Liver (tissue), 9 donors: ENCODE measurements around the gene MACROD1. TPM values are rescaled to one million over a fixed set of nuclear protein-coding genes. Genes with fewer than 3 reads are reported as not detected.

Experiments
- DNase-seq: peaks from one replicate; pipeline ENCODE4 v3.0.0-alpha.2; 2017; ENCODE audit warnings: low spot score
- H3K27ac ChIP-seq, 2 donors: one replicate each; pipeline ENCODE4 v1.7.0; 2013; ENCODE audit warnings: inconsistent platforms in 2 of 2, low read length in 2 of 2, control low read depth in 1 of 2, low read depth in 1 of 2, mild to moderate bottlenecking in 1 of 2
- H3K27me3 ChIP-seq, 4 donors: one replicate each; pipeline versions ENCODE4 v1.6.1 to v1.7.0; 2013; ENCODE audit warnings: low read length in 3 of 4, inconsistent platforms in 1 of 4, mild to moderate bottlenecking in 1 of 4, moderate library complexity in 1 of 4; ENCODE audit not compliant: control insufficient read depth in 4 of 4, insufficient read depth in 4 of 4
- H3K36me3 ChIP-seq, 4 donors: one replicate each; pipeline versions ENCODE4 v1.6.1 to v1.7.0; 2013; ENCODE audit warnings: low read length in 3 of 4, mild to moderate bottlenecking in 3 of 4, low read depth in 1 of 4, moderate library complexity in 1 of 4; ENCODE audit not compliant: control insufficient read depth in 4 of 4, insufficient read depth in 3 of 4
- H3K4me1 ChIP-seq, 4 donors: one replicate each; pipeline versions ENCODE4 v1.6.1 to v1.7.0; 2013; ENCODE audit warnings: low read length in 3 of 4, mild to moderate bottlenecking in 3 of 4, moderate library complexity in 1 of 4; ENCODE audit not compliant: control insufficient read depth in 4 of 4, insufficient read depth in 4 of 4
- H3K4me3 ChIP-seq, 3 donors: one replicate each; pipeline versions ENCODE4 v1.6.1 to v1.7.0; 2013; ENCODE audit warnings: low read length in 3 of 3, control low read depth in 1 of 3, low read depth in 1 of 3, mild to moderate bottlenecking in 1 of 3
- H3K9ac ChIP-seq, 2 donors: one replicate each; pipeline ENCODE4 v1.7.0; 2013; ENCODE audit warnings: low read length in 2 of 2, mild to moderate bottlenecking in 2 of 2, moderate library complexity in 2 of 2, control low read depth in 1 of 2, low read depth in 1 of 2
- H3K9me3 ChIP-seq, 4 donors: one replicate each; pipeline versions ENCODE4 v1.6.1 to v1.7.0; 2013; ENCODE audit warnings: low read length in 3 of 4; ENCODE audit not compliant: control insufficient read depth in 4 of 4
- EGR1 ChIP-seq, 2 donors: IDR thresholded peaks; 2 replicates each; pipeline ENCODE4 v1.6.1; 2016 to 2018; ENCODE audit warnings: antibody characterized with exemption in 2 of 2, low read depth in 2 of 2
- FOXA1 ChIP-seq: IDR thresholded peaks from 2 replicates; pipeline ENCODE4 v1.6.1; 2016; ENCODE audit warnings: antibody characterized with exemption
- HNF4G ChIP-seq: IDR thresholded peaks from 2 replicates; pipeline ENCODE4 v1.6.1; 2016; ENCODE audit warnings: antibody characterized with exemption
- JUND ChIP-seq, 2 donors: IDR thresholded peaks; 2 replicates each; pipeline ENCODE4 v1.6.1; 2016; ENCODE audit warnings: antibody characterized with exemption in 2 of 2
- RAD21 ChIP-seq, 2 donors: IDR thresholded peaks; 2 replicates each; pipeline ENCODE4 v1.6.1; 2016; ENCODE audit warnings: antibody characterized with exemption in 2 of 2, mild to moderate bottlenecking in 2 of 2
- REST ChIP-seq: IDR thresholded peaks from 2 replicates; pipeline ENCODE4 v1.6.1; 2016; ENCODE audit warnings: antibody characterized with exemption, mild to moderate bottlenecking
- RXRA ChIP-seq, 2 donors: IDR thresholded peaks; 2 replicates each; pipeline ENCODE4 v1.6.1; 2017 to 2018; ENCODE audit warnings: antibody characterized with exemption in 2 of 2, mild to moderate bottlenecking in 1 of 2
- SP1 ChIP-seq: IDR thresholded peaks from 2 replicates; pipeline ENCODE4 v1.6.1; 2018; ENCODE audit warnings: antibody characterized with exemption, mild to moderate bottlenecking
- TAF1 ChIP-seq: conservative IDR thresholded peaks from 2 replicates; pipeline ENCODE4 v1.6.1; 2016; ENCODE audit warnings: antibody characterized with exemption, mild to moderate bottlenecking
- WGBS: extraction: QIAGEN DNeasy Blood & Tissue Kit; methylation state at CpG from one replicate; pipeline ENCODE4 v1.1.7; 2013; 5-methylcytosine and 5-hydroxymethylcytosine counted together
- polyA plus RNA-seq, 2 donors: library from polyadenylated mRNA; stranded (reverse) in 1 of 2; unstranded in 1 of 2; fragments of 200-250 nt in 1 of 2; fragments of >200 nt in 1 of 2; fragmentation: Nextera tagmentation in 1 of 2; extraction: Ambion mirVana in 1 of 2; gene quantifications; one replicate each; pipeline versions ENCODE4 v1.2.1 to v1.2.3, GENCODE V29; 2013 to 2015
- total RNA-seq, 2 donors: library from RNA; depleted of rRNA; stranded (reverse); fragments of >200 nt; gene quantifications; one replicate each; pipeline ENCODE4 v1.2.3, GENCODE V29; 2014
- TF ChIP-seq, protein P1 (sequence below): IDR thresholded peaks from 2 replicates; pipeline ENCODE4 v1.6.1; 2016; ENCODE audit warnings: antibody characterized with exemption
- TF ChIP-seq, protein P2 (sequence below): fragments of 150-350 bp; IDR thresholded peaks from 2 replicates; pipeline ENCODE4 v1.5.1; 2017; ENCODE audit warnings: improper control_type of control experiment, low read depth, low read length; ENCODE audit not compliant: missing input control
- donor health status: healthy.
- donor health status: healthy.
- donor health status: healthy.
- donor health status: healthy.
- donor health status: healthy.

Gene MACROD1
- total and polyA plus RNA-seq, 4 donors = 8.9 to 25.9 (median 13.1) TPM

- H3K27ac ChIP-seq = no peak overlapping the region
- WGBS = 88% methylated on average over 21 of the region's 21 CpGs
- peaks cover 0 to 7% (median 0%) of the 10 kb centered on the region in 4 donors for H3K4me1 ChIP-seq
- TF ChIP-seq, protein P1, sequence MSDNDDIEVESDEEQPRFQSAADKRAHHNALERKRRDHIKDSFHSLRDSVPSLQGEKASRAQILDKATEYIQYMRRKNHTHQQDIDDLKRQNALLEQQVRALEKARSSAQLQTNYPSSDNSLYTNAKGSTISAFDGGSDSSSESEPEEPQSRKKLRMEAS = no peak
- TF ChIP-seq TAF1 (no peak), REST (no peak)
- TF ChIP-seq, protein P2, sequence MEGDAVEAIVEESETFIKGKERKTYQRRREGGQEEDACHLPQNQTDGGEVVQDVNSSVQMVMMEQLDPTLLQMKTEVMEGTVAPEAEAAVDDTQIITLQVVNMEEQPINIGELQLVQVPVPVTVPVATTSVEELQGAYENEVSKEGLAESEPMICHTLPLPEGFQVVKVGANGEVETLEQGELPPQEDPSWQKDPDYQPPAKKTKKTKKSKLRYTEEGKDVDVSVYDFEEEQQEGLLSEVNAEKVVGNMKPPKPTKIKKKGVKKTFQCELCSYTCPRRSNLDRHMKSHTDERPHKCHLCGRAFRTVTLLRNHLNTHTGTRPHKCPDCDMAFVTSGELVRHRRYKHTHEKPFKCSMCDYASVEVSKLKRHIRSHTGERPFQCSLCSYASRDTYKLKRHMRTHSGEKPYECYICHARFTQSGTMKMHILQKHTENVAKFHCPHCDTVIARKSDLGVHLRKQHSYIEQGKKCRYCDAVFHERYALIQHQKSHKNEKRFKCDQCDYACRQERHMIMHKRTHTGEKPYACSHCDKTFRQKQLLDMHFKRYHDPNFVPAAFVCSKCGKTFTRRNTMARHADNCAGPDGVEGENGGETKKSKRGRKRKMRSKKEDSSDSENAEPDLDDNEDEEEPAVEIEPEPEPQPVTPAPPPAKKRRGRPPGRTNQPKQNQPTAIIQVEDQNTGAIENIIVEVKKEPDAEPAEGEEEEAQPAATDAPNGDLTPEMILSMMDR = no peak
- no peaks in the 10 kb centered on the region for H3K27me3 ChIP-seq
- H3K36me3 ChIP-seq = no peaks in the 10 kb centered on the region
- no peak overlapping the region for H3K9ac ChIP-seq
- H3K9me3 ChIP-seq = no peaks in the 10 kb centered on the region
- DNase-seq = no peak
- H3K4me3 ChIP-seq = no peak overlapping the region
Measured at GRCh38 chr11:64141081-64141783, 24.7 kb downstream of the MACROD1 start.

DNA sequence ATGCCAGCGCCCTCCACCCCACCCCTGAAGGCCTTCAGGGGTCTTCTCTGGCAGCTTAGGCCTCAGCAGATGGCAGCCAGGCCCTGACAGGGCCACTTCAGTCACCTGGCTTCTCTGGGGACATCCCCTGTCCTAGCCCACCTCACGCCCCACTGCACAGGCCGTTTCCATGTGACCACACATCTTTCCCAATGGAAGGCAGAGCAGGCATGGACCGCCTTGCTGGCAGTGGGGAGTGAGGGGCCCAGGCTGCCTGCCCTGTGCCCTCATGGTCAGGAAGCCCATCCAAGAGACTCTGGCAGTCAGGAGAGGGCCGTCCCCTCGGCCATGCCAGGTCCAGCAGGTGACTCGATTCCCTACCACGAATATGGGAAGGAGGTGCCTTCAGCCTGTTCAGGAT lies 25.8 kb downstream of the MACROD1 start:
- Histone ChIP-seq H3K9ac (no peak overlapping the region), H3K27ac (no peak overlapping the region), H3K4me3 (no peak overlapping the region), H3K36me3 (no peaks in the 10 kb centered on the region), H3K9me3 (no peaks in the 10 kb centered on the region), H3K27me3 (no peaks in the 10 kb centered on the region), H3K4me1 (peaks cover 0 to 4% (median 0%) of the 10 kb centered on the region in 4 donors)
- DNase-seq = no peak
- WGBS = 92% methylated on average over 8 of the region's 8 CpGs
- TF ChIP-seq RAD21 (IDR thresholded peaks at IDR 0.05) (no peak), EGR1 (IDR thresholded peaks at IDR 0.05; ENCODE audit: low read depth in 2 of 2) (no peak), FOXA1 (no peak), JUND (IDR thresholded peaks at IDR 0.05) (no peak), HNF4G (no peak), SP1 (no peak), RXRA (IDR thresholded peaks at IDR 0.05) (no peak), REST (no peak), TAF1 (no peak)
- TF ChIP-seq, protein P2 = no peak
